Activated CD4-positive, CD25-positive, alpha-beta regulatory T cell treated with anti-CD3 and anti-CD28 coated beads, Interleukin-2, amount 50 U/mL, for 72 hours (primary cell): ENCODE data around the gene IGFL1.
"Not testable (repeated sequence)": the region's sequence is repeated elsewhere in the genome, so short reads cannot be mapped to it uniquely, and the experiment has no call there.

Experiments used
- DNase-seq: peaks from one replicate; pipeline ENCODE4 v3.0.0; 2021

Gene IGFL1

DNA sequence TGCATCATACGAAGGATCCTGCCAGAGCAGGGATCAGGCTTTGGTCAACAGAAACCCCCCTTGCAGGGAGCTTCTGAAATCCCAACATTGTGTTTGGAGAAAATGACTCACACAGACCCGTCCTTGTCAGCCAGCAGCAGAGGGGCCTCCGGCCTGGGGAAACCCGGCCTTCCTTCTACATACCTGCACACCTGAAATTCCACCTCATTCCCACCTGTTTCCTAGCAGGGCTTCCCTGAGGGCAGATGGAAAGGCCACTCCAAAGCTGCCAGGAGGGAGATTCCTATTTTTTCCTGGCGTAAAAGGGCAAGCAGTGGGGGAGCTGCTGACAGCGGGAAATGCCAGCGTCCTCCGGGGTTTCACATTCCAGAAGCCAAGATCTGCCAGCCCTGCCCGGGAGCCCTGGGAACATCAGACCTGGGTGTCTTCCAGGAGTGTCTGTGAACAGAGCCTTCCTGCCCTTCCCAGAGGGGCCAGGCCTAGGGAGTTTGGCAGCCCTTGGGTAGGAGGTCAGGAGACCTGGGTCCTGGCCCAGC is 3.0 kb upstream of the IGFL1 start:
- peak; percentile 12 for DNase-seq

GRCh38 chr19:46232029-46232428 is 2.5 kb downstream of the IGFL1 start:
- DNase-seq: no peak

DNA sequence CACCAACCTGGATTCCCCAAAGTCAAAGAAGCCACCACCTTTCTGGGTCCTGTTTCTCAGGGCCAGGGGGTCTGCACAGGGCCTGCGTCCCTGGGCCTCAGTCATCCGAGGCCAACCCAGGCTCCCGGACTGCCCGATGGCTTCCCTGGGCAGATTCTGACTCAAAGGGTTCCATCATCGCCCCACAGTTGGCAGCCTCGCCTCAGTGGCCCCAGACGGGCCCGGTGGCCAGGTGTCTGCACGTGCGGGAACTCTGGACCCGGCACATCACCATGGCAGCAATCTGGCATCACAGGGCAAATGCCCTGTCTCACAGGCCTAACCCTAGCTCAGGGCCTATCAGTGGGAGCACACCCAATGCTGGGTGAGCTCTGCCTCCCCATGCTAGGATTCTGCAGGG is 2.9 kb downstream of the IGFL1 start:
- DNase-seq: no peak

DNA sequence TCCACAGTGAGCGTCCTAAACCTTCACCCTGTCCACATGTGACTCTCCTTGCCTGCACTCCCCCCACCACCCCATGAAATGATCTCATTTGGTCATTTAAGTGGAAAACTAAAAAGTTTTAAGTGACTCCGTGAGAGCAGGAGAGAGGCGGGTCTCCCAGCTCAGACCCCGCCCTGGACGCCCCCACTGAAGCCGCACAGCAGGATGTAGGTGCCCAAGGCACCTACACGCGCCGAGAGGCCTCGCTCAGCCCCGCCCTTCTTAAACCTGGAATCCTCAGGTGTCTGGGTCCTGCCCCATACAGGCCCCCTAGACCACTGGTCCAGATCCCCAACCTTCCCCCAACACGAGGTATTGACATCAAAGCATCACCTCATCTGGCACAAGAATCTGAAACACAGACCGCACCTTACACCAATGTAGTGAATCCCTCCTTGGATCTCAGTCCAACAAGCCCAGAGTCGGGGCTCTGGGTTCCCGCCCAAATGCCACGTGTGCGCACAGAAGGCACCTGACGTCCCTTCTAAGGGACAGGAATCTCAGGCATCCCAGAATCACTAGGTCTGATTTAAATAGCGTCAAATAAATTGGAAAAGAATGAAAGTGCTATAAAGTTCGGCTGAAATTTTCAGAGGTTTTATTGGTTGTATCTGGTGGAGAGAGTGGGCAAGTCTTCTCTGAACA is 3.5 kb downstream of the IGFL1 start:
- no peak for DNase-seq

DNA sequence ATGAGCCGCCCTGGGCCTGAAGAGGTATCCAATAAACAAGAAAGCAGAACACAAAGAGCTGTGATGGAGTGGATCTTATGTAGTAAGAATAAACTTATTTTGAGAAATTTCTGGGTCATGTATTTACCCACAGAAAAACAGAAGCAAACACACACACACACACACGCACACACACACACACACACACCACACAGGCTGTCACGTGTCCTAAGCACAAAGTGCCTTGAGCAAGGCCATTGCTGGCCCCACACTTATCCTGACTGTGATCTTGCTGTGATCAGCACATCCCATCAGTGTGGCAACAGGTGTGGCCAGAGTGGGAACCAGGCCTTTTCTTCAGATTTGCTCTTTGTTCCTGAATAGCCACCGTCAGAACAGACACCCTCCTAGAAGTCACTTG is 4.3 kb downstream of the IGFL1 start:
- not testable (repeated sequence) for DNase-seq

- not testable (repeated sequence) for DNase-seq
These were observed 8.6 kb downstream of the IGFL1 start for GRCh38 chr19:46238141-46238540.

DNA sequence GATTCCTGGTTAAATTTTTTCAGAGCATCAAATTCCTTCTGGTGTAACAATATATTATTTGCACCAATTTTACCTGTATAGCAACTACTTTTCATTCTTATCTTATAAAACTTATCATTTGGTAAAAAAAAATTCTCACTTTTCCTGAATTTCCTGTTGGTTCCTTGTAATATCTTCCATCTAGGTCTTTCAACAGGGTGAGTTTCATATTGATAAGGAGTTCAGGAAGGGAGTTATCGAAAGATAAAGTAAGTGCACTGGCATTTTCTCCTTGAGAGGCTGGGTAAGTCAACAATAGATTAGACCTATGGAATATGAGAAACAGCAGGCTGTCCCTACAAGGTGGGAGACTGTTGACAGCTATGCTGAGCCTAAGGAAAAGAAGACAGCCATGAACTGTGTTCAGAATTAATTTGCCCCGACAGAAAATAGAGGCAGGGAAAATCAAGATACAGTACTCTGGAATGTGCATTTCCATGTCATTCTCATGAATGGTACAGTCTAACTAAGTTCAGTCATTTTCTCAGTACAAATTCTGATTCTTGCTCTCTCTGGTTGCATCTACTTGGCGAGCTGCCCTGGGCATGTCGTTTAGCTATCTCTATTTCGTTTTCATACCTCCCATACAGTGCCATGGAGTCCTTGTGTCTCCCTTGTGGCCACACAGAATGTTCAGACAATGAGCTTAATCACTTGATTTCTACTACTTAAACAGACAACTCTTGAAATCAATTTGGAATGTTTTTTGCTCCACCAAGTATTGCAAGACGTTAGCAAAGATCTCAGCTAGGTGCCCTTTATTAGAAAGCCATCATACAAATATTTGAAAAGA is 9.9 kb downstream of the IGFL1 start:
- DNase-seq: no peak

DNA sequence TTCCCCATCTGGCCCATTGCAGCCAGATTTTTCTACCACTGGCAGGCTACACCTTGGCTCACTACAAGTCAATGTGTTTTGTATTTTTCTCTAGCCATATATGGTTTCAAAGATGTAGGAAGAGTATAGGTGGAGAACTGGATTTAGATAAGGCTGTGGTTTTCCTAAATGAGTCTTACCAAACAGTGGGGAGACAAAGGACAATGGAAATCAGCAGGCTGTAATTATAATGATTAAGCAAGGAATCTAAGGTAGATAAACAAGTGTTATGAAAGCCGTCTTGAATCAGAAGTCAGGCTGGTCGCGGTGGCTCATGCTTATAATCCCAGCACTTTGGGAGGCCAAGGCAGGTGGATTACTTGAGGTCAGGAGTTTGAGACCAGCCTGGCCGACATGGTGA is 11.2 kb downstream of the IGFL1 start:
- no peak for DNase-seq

DNA sequence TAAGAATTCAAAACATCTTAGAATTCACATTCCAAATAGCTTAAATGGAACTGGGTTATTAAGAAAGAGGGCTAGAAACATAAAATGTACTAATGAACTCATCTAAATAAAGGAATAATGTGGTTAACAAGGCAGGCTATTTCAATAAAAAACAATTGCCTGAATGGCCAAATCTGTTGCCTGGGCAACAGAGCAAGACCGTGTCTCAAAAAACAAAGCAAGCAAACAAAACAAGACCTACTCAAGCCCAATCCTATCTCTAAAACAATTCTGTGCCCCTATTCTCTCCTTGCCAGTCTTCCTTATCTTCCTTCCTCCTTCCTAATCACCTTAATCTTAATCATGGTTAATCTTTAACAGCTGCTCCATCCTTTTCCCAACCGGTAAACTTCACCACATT is 12.1 kb downstream of the IGFL1 start:
- DNase-seq: no peak

- DNase-seq: not testable (repeated sequence)
These were observed 13.6 kb downstream of the IGFL1 start for GRCh38 chr19:46243081-46243654.

DNA sequence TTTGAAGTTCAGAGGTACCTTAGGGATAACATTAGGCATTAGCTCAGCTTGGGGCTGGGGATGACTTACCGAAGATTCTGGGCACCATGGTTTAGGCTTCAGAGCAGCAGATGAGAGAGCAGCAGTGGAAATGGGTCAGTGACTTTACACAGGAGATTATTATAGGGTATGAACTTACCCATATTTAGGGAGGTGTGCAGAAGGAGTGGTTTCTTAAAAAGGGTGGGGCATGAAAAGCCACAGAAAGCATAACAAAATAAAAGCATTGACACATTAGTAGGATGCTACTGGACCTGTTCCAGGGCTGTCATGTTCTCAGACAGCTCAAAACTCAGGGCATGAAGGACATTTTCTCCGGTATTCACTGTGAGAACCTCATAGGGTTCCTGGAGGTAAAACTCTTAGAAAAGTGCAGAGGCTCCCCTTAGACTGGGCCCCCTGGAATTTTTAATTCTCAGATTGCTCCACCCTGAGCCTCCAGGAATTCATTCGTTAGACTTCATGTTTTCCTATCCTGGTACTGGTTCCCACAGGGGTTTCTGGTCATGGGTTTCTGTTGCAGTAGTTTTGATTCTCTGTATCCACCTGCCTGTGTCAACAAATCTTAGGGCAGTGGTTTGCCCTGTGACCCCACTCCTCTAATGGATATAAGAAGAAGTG is 20.7 kb downstream of the IGFL1 start:
- no peak for DNase-seq

DNA sequence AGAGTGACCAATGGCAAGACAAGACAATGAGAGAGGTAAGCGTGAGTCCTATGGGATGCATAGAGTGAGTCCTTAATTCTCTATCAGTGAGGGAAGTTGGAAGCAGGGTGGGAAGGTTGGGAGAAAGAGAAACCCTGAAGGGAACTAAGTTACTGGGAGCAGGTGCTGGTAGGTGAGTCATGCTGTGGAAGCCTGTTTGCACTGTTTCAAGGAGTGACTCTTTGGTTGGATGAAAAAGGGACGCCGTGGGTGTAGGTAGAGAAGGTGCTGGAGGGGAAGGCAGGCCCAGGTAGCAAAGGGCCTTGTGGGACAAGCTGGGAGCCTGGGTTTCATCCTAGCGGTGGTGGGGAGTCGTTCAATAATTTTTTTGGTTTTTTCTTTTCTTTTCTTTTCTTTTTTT is 21.9 kb downstream of the IGFL1 start:
- no peak for DNase-seq

DNA sequence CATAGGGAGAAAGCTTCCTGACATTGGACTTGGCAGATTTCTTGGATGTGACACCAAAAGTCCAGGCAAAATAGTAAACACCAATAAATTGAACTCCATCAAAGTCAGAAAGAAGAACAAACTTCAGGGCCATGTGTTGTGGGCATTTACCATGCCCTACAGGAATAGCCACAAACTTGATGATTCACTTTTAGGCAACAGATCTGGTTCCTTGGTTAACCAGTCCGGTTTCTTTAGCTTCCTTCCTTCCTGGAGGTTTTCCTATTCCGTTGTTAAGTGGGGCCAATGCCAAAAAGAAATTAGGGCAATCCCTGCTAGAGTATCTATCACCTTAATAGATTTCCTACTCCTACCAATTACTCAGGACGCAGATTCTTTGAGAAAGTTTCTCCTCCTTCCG is 25.2 kb downstream of the IGFL1 start:
- no peak for DNase-seq

DNA sequence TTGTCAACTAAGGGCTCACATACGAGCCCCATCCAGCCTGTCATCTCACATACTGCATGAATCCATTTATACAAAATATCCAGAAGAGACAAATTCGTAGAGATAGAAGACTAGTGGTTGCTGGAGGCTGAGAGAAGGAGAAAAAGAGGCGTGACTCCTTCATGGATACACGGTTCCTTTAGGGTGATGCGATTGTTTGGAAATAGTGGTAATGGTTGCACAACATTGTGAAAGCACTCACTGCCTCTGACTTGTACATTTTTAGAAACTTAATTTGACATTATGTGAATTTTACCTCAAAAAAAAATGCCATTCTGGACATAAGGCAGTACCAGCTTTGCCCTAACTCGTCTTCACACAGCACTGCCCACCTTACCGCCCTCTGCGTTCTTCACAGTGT is 27.3 kb downstream of the IGFL1 start:
- DNase-seq: no peak

- DNase-seq: not testable (repeated sequence)
These were observed 32.0 kb downstream of the IGFL1 start for GRCh38 chr19:46261501-46261900.

GRCh38 chr19:46262684-46263296 is 33.2 kb downstream of the IGFL1 start:
- DNase-seq: peak; percentile 44

- DNase-seq: not testable (repeated sequence)
These were observed 35.3 kb downstream of the IGFL1 start for GRCh38 chr19:46264801-46265200.

GRCh38 chr19:46265217-46265828 is 35.8 kb downstream of the IGFL1 start:
- peak; percentile 69 for DNase-seq

DNA sequence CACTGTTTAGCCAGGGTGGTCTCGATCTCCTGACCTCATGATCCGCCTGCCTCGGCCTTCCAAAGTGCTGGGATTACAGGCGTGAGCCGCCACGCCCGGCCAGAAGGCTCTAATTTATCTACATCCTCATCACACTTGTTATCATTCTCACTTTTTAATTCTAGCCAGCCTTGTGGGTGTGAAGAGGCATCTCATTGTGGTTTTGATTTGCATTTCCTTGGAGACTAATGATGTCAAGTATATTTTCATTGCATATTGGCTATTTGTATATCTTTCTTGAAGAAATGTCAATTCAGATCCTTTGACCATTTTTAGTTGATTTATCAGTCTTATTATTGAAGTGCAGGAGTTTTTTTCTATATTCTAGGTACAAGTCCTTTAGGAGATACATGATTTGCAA is 39.6 kb downstream of the IGFL1 start:
- DNase-seq: no peak

DNA sequence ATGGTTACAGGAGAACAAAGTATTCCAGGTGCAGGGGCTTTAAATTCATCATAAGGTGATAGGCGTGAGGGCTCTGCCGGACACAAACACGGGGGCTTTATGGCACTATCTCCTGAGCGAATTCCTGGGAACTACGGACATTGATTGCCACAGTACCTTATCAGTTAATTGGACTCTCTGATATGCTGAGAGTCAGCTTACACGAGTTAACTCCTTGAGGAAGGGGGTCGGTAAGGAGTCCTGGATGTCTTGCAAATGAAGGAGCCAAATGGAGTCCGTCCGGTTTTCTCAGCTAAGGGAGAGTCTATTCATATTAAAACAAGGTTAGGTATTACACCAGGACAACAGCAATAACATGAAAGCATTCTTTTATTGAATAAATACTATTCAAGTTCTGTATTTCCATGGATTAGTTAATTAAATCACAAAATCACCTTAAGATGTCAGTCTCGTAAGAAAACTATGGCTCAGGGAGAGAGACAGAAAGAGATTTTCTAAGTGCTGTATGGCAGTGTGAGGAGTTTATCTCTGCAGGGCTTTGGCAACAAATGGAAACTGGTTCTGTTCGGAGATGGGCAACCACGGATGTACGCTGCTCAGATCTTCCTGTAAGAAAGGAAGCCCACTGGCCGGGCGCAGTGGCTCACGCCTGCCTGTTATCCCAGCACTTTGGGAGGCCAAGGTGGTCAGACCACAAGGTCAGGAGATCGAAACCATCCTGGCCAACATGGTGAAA is 41.1 kb downstream of the IGFL1 start:
- DNase-seq: no peak

DNA sequence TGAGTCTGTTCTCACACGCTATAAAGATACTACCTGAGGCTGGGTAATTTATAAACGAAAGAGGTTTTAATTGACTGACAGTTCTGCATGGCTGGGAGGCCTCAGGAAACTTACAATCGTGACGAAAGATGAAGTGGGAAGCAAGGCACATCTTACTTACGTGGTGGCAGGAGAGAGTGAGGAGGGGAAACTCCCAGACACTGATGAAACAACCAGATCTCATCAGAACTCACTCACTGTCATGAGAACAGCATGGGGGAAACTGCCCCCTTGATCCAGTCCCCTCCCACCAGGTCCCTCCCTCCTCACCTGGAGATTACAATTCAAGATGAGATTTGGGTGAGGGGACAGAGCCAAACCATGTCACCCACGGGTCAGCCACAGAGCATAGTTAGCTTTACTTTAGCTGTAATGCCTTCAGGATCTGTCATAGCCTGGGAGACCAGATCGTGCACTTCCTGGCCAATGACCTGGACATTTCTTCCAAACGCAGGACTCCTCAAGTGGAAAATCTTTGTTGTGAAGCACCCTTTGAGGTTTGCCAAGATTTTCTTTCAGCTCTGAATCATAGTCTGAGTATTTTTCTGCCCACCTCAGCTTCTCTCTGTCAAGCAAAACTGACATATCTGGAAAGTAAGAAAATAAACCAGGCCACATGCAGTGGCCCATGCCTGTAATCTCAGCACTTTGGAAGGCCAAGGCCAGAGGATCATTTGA is 42.1 kb downstream of the IGFL1 start:
- no peak for DNase-seq
